Adrenal gland (tissue), 12 donors: ENCODE results near the gene POLR1E. TPM values are rescaled to one million over a fixed set of nuclear protein-coding genes. Genes with fewer than 3 reads are reported as not detected.

ENCODE experiments used
- DNase-seq, 7 donors: peaks; one replicate each; pipeline ENCODE4 v3.0.0-alpha.2; 2019 to 2020
- H3K27ac ChIP-seq, 5 donors: fragments of 200-600 bp; sonication (generic) in 4 of 5; 1 replicate in 3 of 5; 2 replicates in 2 of 5; pipeline versions ENCODE4 v1.5.1 to v1.8.0; 2016 to 2020; ENCODE audit warnings: mild to moderate bottlenecking in 1 of 5
- H3K27me3 ChIP-seq: fragments of 200-600 bp; 2 replicates; pipeline ENCODE4 v1.8.0; 2021
- H3K36me3 ChIP-seq, 2 donors: fragments of 200-600 bp; replicated peaks in 1 of 2; 1 replicate in 1 of 2; 2 replicates in 1 of 2; pipeline versions ENCODE4 v1.5.1 to v1.8.0; 2018 to 2022
- H3K4me1 ChIP-seq, 2 donors: fragments of 200-600 bp; replicated peaks in 1 of 2; 1 replicate in 1 of 2; 2 replicates in 1 of 2; pipeline versions ENCODE4 v1.5.1 to v1.8.0; 2018 to 2021
- H3K4me3 ChIP-seq, 4 donors: fragments of 200-600 bp; sonication (generic) in 3 of 4; one replicate each; pipeline ENCODE4 v1.5.1; 2016 to 2018
- H3K9me3 ChIP-seq, 3 donors: fragments of 200-600 bp; sonication (generic) in 1 of 3; replicated peaks in 1 of 3; 1 replicate in 2 of 3; 2 replicates in 1 of 3; pipeline versions ENCODE4 v1.5.1 to v1.8.0; 2016 to 2021
- CTCF ChIP-seq, 6 experiments: fragments of 450-650 bp in 4 of 6; fragments of 200-600 bp in 2 of 6; sonication (generic) in 1 of 6; IDR thresholded peaks; 1 replicate in 5 of 6; 2 replicates in 1 of 6; pipeline versions ENCODE4 v1.5.1 to v1.8.0; 2016 to 2021; ENCODE audit warnings: antibody characterized with exemption in 6 of 6, mild to moderate bottlenecking in 2 of 6, moderate library complexity in 1 of 6
- POLR2A ChIP-seq, 2 donors: fragments of 450-650 bp; IDR thresholded peaks; one replicate each; pipeline ENCODE4 v1.6.1; 2017; ENCODE audit warnings: antibody characterized with exemption in 2 of 2, mild to moderate bottlenecking in 2 of 2, moderate library complexity in 1 of 2
- WGBS, 4 donors: extraction: QIAGEN DNeasy Blood & Tissue Kit in 2 of 4; methylation state at CpG; one replicate each; pipeline versions ENCODE4 v1.1.5 to v1.1.7; 2013 to 2017; 5-methylcytosine and 5-hydroxymethylcytosine counted together
- intact Hi-C, 2 donors: fragments of 100-400 bp; cut with DNase I; formaldehyde crosslinking; loops; one replicate each; pipeline versions ENCODE4 v1.14.1 to v1.15.0; 2022 to 2023
- polyA plus RNA-seq, 3 donors: library from polyadenylated mRNA; stranded (reverse); fragments of 200-250 nt in 2 of 3; fragments of 350-450 nt in 1 of 3; fragmentation: Illumina TruSeq in 1 of 3; extraction: RNeasy Lipid Tissue Mini Kit (QIAGEN cat#74804) in 1 of 3; gene quantifications; one replicate each; pipeline ENCODE4 v1.2.3, GENCODE V29; 2013 to 2014
- total RNA-seq, 9 donors: library from RNA; depleted of rRNA in 4 of 9; stranded (reverse); fragments of >200 nt in 4 of 9; fragments of 120-200 nt in 1 of 9; fragmentation: NEBNext Ultra II Directional in 1 of 9; extraction: Animal tissue kit (Norgen Biotek cat#: 25700) in 1 of 9; gene quantifications; one replicate each; pipeline versions ENCODE4 v1.1.0 to v1.2.4, GENCODE V29; 2013 to 2023
- donor health status: healthy with polysubstance abuse.
- donor health status: Bipolar disorder and iron deficiency.
- donor health status: DM: yes; HTN: yes; CAD: no.
- donor health status: DM: no; HTN: no; CAD: no.
- donor health status: DM: no; HTN: no; CAD: no.
- donor health status: DM: yes; HTN: yes; CAD: no.

POLR1E gene
- total and polyA plus RNA-seq, 12 donors = 12.6 to 113 (median 20.9) TPM

GRCh38 chr9:37486616-37487548, 1.1 kb downstream of the POLR1E start:
- peaks cover 16 to 25% of the 10 kb centered on the region in 2 donors for H3K4me1 ChIP-seq
- peak overlapping the region; percentile 50 to 87 (median 63) for H3K27ac ChIP-seq
- TF ChIP-seq POLR2A (IDR thresholded peaks at IDR 0.05) = peak in 1 of 2 donors; percentile 52
- TF ChIP-seq CTCF (IDR thresholded peaks at IDR 0.05) = no peak
- H3K4me3 ChIP-seq = peak overlapping the region in 3 of 4 donors; percentile 27 to 75 (median 29)
- intact Hi-C loops = loop anchor here (10.0 kb wide), 4 partner anchors 88 to 418 kb away; partner anchors contain the start of genes DCAF10 (in 1 of the 2), FBXO10 (in 1 of the 2) and SLC25A51 (in 1 of the 2)
- H3K27me3 ChIP-seq = no peaks in the 10 kb centered on the region
- peak; percentile 63 to 85 (median 82) for DNase-seq
- no peaks in the 10 kb centered on the region for H3K9me3 ChIP-seq
- WGBS, 4 donors = 18 to 26% (median 20%) methylated on average over 6 to 7 of the region's 7 CpGs
- H3K36me3 ChIP-seq = peaks cover 0 to 11% of the 10 kb centered on the region in 2 donors

GRCh38 chr9:37491939-37492338, 6.2 kb downstream of the POLR1E start:
- Histone ChIP-seq H3K4me3 (no peak overlapping the region), H3K4me1 (peaks cover 8 to 19% of the 10 kb centered on the region in 2 donors), H3K36me3 (peaks cover 0 to 51% of the 10 kb centered on the region in 2 donors), H3K27ac (no peak overlapping the region), H3K27me3 (no peaks in the 10 kb centered on the region), H3K9me3 (no peaks in the 10 kb centered on the region)
- WGBS, 4 donors = 37 to 58% (median 44%) methylated on average over 1 of the region's 1 CpG
- intact Hi-C loops = no loop called here
- DNase-seq = peak in 2 of 7 donors; percentile 32 to 49
- TF ChIP-seq CTCF (IDR thresholded peaks at IDR 0.05) = no peak
- TF ChIP-seq POLR2A (IDR thresholded peaks at IDR 0.05) = no peak

- no peak overlapping the region for H3K27ac ChIP-seq
- TF ChIP-seq CTCF (IDR thresholded peaks at IDR 0.05) (no peak), POLR2A (IDR thresholded peaks at IDR 0.05) (no peak)
- H3K9me3 ChIP-seq = no peaks in the 10 kb centered on the region
- H3K27me3 ChIP-seq = no peaks in the 10 kb centered on the region
- H3K4me3 ChIP-seq = no peak overlapping the region
- 90 to 98% (median 94%) methylated on average over 5 of the region's 5 CpGs for WGBS, 4 donors
- peaks cover 0 to 68% of the 10 kb centered on the region in 2 donors for H3K36me3 ChIP-seq
- peaks cover 0 to 6% of the 10 kb centered on the region in 2 donors for H3K4me1 ChIP-seq
- intact Hi-C loops = no loop called here
- DNase-seq = no peak
Observed at GRCh38 chr9:37495571-37495970, 9.8 kb downstream of the POLR1E start.

GRCh38 chr9:37496020-37496419, 10.3 kb downstream of the POLR1E start:
- H3K27me3 ChIP-seq = no peaks in the 10 kb centered on the region
- H3K27ac ChIP-seq = no peak overlapping the region
- intact Hi-C loops = no loop called here
- H3K9me3 ChIP-seq = no peaks in the 10 kb centered on the region
- TF ChIP-seq POLR2A (IDR thresholded peaks at IDR 0.05) = no peak
- TF ChIP-seq CTCF (IDR thresholded peaks at IDR 0.05) = no peak
- peaks cover 0 to 68% of the 10 kb centered on the region in 2 donors for H3K36me3 ChIP-seq
- DNase-seq = peak in 1 of 7 donors; percentile 11
- 63 to 93% (median 74%) methylated on average over 1 to 4 of the region's 4 CpGs for WGBS, 4 donors
- peaks cover 0 to 6% of the 10 kb centered on the region in 2 donors for H3K4me1 ChIP-seq
- no peak overlapping the region for H3K4me3 ChIP-seq
